Trophoblast cell (in vitro differentiated cells and primary cell): ENCODE results near the gene ZBTB34.

ENCODE experiments used
- DNase-seq, 2 donors: peaks; one replicate each; pipeline ENCODE4 v3.0.0-alpha.2; 2016
- H2AFZ ChIP-seq: 2 replicates; pipeline ENCODE4 v1.6.1; 2013; ENCODE audit warnings: low read length, moderate library complexity, mild to moderate bottlenecking; ENCODE audit not compliant: insufficient read depth, poor library complexity
- H2AK5ac ChIP-seq: 2 replicates; pipeline ENCODE4 v1.6.1; 2013; ENCODE audit warnings: mild to moderate bottlenecking, low read length
- H2BK120ac ChIP-seq: 2 replicates; pipeline ENCODE4 v1.6.1; 2013; ENCODE audit warnings: low read length, mild to moderate bottlenecking, moderate library complexity; ENCODE audit not compliant: insufficient read depth, poor library complexity
- H2BK12ac ChIP-seq: 2 replicates; pipeline ENCODE4 v1.6.1; 2013; ENCODE audit warnings: mild to moderate bottlenecking, low read length, moderate library complexity
- H2BK5ac ChIP-seq: 2 replicates; pipeline ENCODE4 v1.6.1; 2013; ENCODE audit warnings: low read length, low read depth, moderate library complexity, mild to moderate bottlenecking; ENCODE audit not compliant: poor library complexity
- H3K14ac ChIP-seq: 2 replicates; pipeline ENCODE4 v1.6.1; 2013; ENCODE audit warnings: mild to moderate bottlenecking, low read length
- H3K18ac ChIP-seq: 2 replicates; pipeline ENCODE4 v1.6.1; 2013; ENCODE audit warnings: mild to moderate bottlenecking, low read length
- H3K23ac ChIP-seq: 2 replicates; pipeline ENCODE4 v1.6.1; 2013; ENCODE audit warnings: low read length
- H3K27ac ChIP-seq: 2 replicates; pipeline ENCODE4 v1.5.1; 2013; ENCODE audit warnings: low read depth, mild to moderate bottlenecking, inconsistent platforms, low read length, moderate library complexity
- H3K27me3 ChIP-seq: 2 replicates; pipeline ENCODE4 v1.6.1; 2013; ENCODE audit warnings: inconsistent platforms, mild to moderate bottlenecking, low read length, moderate library complexity; ENCODE audit not compliant: insufficient read depth
- H3K36me3 ChIP-seq, 2 experiments: 1 replicate in 1 of 2; 2 replicates in 1 of 2; pipeline ENCODE4 v1.6.1; 2013; ENCODE audit warnings: low read length in 2 of 2, mild to moderate bottlenecking in 2 of 2, moderate library complexity in 1 of 2; ENCODE audit not compliant: insufficient read depth in 2 of 2, control insufficient read depth in 1 of 2
- H3K4ac ChIP-seq: 2 replicates; pipeline ENCODE4 v1.6.1; 2013; ENCODE audit warnings: low read depth, mild to moderate bottlenecking, low read length, moderate library complexity
- H3K4me1 ChIP-seq, 2 experiments: 1 replicate in 1 of 2; 2 replicates in 1 of 2; pipeline ENCODE4 v1.6.1; 2013; ENCODE audit warnings: low read length in 2 of 2, mild to moderate bottlenecking in 2 of 2, moderate library complexity in 1 of 2; ENCODE audit not compliant: insufficient read depth in 2 of 2, control insufficient read depth in 1 of 2
- H3K4me2 ChIP-seq: 2 replicates; pipeline ENCODE4 v1.6.1; 2013; ENCODE audit warnings: inconsistent platforms, mild to moderate bottlenecking, low read length, moderate library complexity
- H3K4me3 ChIP-seq: 2 replicates; pipeline ENCODE4 v1.5.1; 2013; ENCODE audit warnings: mild to moderate bottlenecking, low read depth, low read length, inconsistent platforms
- H3K79me1 ChIP-seq: one replicate; pipeline ENCODE4 v1.6.1; 2013; ENCODE audit warnings: low read length
- H3K79me2 ChIP-seq: 2 replicates; pipeline ENCODE4 v1.6.1; 2013; ENCODE audit warnings: low read length, mild to moderate bottlenecking; ENCODE audit not compliant: control insufficient read depth, insufficient read depth, poor library complexity
- H3K9ac ChIP-seq: 2 replicates; pipeline ENCODE4 v1.6.1; 2013; ENCODE audit warnings: mild to moderate bottlenecking, low read length
- H3K9me3 ChIP-seq: 2 replicates; pipeline ENCODE4 v1.6.1; 2013; ENCODE audit warnings: low read depth, mild to moderate bottlenecking, control low read depth, inconsistent platforms, low read length; ENCODE audit not compliant: insufficient read depth
- H4K12ac ChIP-seq: 2 replicates; pipeline ENCODE4 v1.6.1; 2013; ENCODE audit warnings: low read depth, mild to moderate bottlenecking, low read length, moderate library complexity
- H4K8ac ChIP-seq: 2 replicates; pipeline ENCODE4 v1.6.1; 2013; ENCODE audit warnings: low read depth, mild to moderate bottlenecking, low read length, moderate library complexity
- H4K91ac ChIP-seq: one replicate; pipeline ENCODE4 v1.6.1; 2013; ENCODE audit warnings: low read depth, mild to moderate bottlenecking, low read length, moderate library complexity
- WGBS: extraction: QIAGEN DNeasy Blood & Tissue Kit; methylation state at CpG from one replicate; pipeline ENCODE4 v1.1.7; 2013; ENCODE audit warnings: missing lambda C conversion rate; ENCODE audit not compliant: insufficient read length, insufficient coverage; ENCODE audit errors: extremely low coverage; 5-methylcytosine and 5-hydroxymethylcytosine counted together

The ZBTB34 gene

GRCh38 chr9:126927419-126927818, 67.0 kb downstream of the ZBTB34 start:
- Histone ChIP-seq H2AFZ (no peak overlapping the region), H3K4me2 (no peak overlapping the region), H3K36me3 (no peaks in the 10 kb centered on the region), H3K27me3 (no peaks in the 10 kb centered on the region), H3K79me2 (no peaks in the 10 kb centered on the region), H2BK12ac (no peak overlapping the region), H4K12ac (no peak overlapping the region), H3K14ac (no peak overlapping the region), H3K4ac (no peak overlapping the region), H3K9ac (no peak overlapping the region), H3K4me3 (no peak overlapping the region), H3K18ac (no peak overlapping the region), H3K27ac (no peak overlapping the region), H4K8ac (no peak overlapping the region), H3K4me1 (no peaks in the 10 kb centered on the region), H3K23ac (no peak overlapping the region), H2BK5ac (no peak overlapping the region), H2BK120ac (no peak overlapping the region), H3K9me3 (peaks cover 2% of the 10 kb centered on the region), H3K79me1 (no peaks in the 10 kb centered on the region), H4K91ac (no peak overlapping the region), H2AK5ac (no peak overlapping the region)
- no CpG with 5 or more reads among the region's 6 CpGs for WGBS
- DNase-seq, result no peak

DNA sequence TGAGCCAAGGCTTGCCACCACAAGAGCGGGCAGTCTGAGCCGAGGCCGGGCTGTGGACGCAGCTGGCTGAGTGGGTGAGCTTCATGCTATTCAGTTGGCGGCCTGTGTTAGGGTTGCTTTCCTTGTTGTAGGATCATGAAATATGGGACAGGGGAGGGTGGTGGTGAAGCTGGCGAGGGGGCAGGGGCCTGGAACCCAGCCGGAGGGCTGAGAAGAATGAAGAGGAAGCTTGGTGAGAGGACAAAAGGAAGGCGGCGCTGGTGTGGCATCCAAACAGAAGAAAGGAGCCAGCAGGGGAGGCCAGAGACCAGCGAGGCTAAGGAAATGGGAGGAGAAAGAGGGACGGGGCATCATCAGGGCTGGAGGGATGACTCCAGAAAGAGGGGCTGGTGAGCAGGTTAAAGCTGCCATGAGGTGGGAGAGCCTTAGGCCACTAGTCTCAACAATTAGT, 72.5 kb downstream of the ZBTB34 start:
- Histone ChIP-seq H3K14ac (no peak overlapping the region), H3K4me2 (no peak overlapping the region), H2BK12ac (no peak overlapping the region), H2AK5ac (no peak overlapping the region), H3K4ac (no peak overlapping the region), H3K18ac (no peak overlapping the region), H3K4me3 (no peak overlapping the region), H3K4me1 (no peaks in the 10 kb centered on the region), H2BK120ac (no peak overlapping the region), H3K23ac (no peak overlapping the region), H3K79me2 (no peaks in the 10 kb centered on the region), H3K27ac (no peak overlapping the region), H2AFZ (no peak overlapping the region), H4K12ac (no peak overlapping the region), H3K79me1 (no peaks in the 10 kb centered on the region), H4K91ac (no peak overlapping the region), H3K36me3 (no peaks in the 10 kb centered on the region), H2BK5ac (no peak overlapping the region), H3K9ac (no peak overlapping the region), H4K8ac (no peak overlapping the region), H3K27me3 (no peaks in the 10 kb centered on the region), H3K9me3 (no peaks in the 10 kb centered on the region)
- no peak for DNase-seq
- no CpG with 5 or more reads among the region's 11 CpGs for WGBS

GRCh38 chr9:126933334-126933980, 73.0 kb downstream of the ZBTB34 start:
- H4K91ac ChIP-seq, result no peak overlapping the region
- no peaks in the 10 kb centered on the region for H3K36me3 ChIP-seq
- no peaks in the 10 kb centered on the region for H3K27me3 ChIP-seq
- WGBS, result no CpG with 5 or more reads among the region's 11 CpGs
- DNase-seq, result no peak
- H3K9me3 ChIP-seq, result no peaks in the 10 kb centered on the region
- H3K9ac ChIP-seq, result no peak overlapping the region
- H2BK120ac ChIP-seq, result no peak overlapping the region
- no peak overlapping the region for H3K4me2 ChIP-seq
- H3K4me3 ChIP-seq, result peak overlapping the region; percentile 9
- no peak overlapping the region for H4K8ac ChIP-seq
- no peak overlapping the region for H3K14ac ChIP-seq
- H3K79me1 ChIP-seq, result no peaks in the 10 kb centered on the region
- H3K18ac ChIP-seq, result no peak overlapping the region
- H2AFZ ChIP-seq, result no peak overlapping the region
- H3K4me1 ChIP-seq, result no peaks in the 10 kb centered on the region
- H2BK5ac ChIP-seq, result no peak overlapping the region
- no peak overlapping the region for H3K23ac ChIP-seq
- H3K27ac ChIP-seq, result no peak overlapping the region
- no peaks in the 10 kb centered on the region for H3K79me2 ChIP-seq
- no peak overlapping the region for H2BK12ac ChIP-seq
- no peak overlapping the region for H4K12ac ChIP-seq
- no peak overlapping the region for H3K4ac ChIP-seq
- no peak overlapping the region for H2AK5ac ChIP-seq

DNA sequence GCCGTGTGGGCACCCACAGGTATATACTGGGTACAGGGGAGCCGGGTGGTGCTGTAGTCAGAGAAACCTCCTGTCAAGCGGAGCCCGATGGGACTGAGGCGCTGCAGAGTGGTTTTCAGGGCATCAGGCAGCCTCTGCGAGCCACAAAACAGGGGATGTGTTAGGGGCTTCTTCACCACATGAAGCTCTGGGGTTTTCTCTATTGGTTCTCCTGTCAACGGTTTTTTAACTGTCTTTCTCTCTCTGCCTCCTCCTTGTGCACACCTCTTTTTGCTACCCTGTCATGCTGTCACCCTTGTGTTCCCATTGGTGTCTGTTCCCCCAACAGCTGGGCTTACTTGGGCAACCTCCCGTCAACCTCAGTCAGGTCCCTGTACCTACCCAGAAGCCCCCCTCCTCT, 74.0 kb downstream of the ZBTB34 start:
- Histone ChIP-seq H3K79me1 (no peaks in the 10 kb centered on the region), H2BK12ac (no peak overlapping the region), H3K23ac (no peak overlapping the region), H3K14ac (no peak overlapping the region), H3K27ac (no peak overlapping the region), H3K27me3 (no peaks in the 10 kb centered on the region), H2AFZ (no peak overlapping the region), H4K12ac (no peak overlapping the region), H3K18ac (no peak overlapping the region), H2BK5ac (no peak overlapping the region), H3K4me3 (no peak overlapping the region), H3K4me2 (no peak overlapping the region), H4K8ac (no peak overlapping the region), H4K91ac (no peak overlapping the region), H3K9me3 (no peaks in the 10 kb centered on the region), H2AK5ac (no peak overlapping the region), H3K79me2 (no peaks in the 10 kb centered on the region), H3K4me1 (no peaks in the 10 kb centered on the region), H2BK120ac (no peak overlapping the region), H3K4ac (no peak overlapping the region), H3K36me3 (no peaks in the 10 kb centered on the region), H3K9ac (no peak overlapping the region)
- no CpG with 5 or more reads among the region's 8 CpGs for WGBS
- no peak for DNase-seq
